ENCODE measurements around the gene TMEM126A.
"Not testable (repeated sequence)": the region's sequence is repeated elsewhere in the genome, so short reads cannot be mapped to it uniquely, and the experiment has no call there.

TMEM126A gene
- 13.5 to 38.9 (median 25.4) reads per million in 18 experiments for total RNA-seq

DNA sequence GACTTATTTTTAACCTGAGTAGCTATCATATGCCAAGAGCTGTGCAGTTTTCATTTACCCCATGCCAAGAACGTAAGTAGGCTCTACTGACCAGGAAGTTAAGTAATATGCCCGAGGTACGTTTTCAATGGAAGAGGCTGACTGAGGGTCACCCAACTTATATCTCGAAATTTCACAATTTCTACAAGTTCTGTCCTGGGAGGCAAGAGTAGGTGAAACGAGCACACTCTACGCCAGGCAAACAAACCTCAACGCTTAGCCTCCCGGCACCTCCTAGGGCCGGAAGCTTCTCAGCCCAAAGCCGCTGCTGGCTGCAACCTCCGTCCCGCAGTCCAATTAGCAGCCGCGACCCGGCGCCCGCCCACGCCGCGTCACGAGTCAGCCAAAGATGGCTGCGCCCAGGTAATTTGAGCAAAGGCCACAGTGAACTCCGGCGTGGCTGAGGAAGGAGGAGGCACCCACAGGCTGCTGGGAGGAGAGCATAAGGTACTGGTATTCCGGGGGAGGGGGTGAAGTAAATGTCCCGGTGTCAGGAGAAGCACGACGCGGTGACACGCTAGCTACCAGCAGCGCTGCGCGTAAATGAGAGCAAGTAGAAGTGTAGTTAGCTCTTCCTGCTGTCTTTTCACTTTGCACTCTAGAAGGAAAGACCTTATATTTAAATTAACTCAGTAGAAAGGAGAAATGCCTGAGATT lies at the start of gene TMEM126A:
Gene TMEM126A (plus strand): TSS at position 364 of the 696 bp plus-strand sequence. CDS start 2,289 bp downstream, outside the sequence.
- DNase-seq = peak; percentile 85 to 91

DNA sequence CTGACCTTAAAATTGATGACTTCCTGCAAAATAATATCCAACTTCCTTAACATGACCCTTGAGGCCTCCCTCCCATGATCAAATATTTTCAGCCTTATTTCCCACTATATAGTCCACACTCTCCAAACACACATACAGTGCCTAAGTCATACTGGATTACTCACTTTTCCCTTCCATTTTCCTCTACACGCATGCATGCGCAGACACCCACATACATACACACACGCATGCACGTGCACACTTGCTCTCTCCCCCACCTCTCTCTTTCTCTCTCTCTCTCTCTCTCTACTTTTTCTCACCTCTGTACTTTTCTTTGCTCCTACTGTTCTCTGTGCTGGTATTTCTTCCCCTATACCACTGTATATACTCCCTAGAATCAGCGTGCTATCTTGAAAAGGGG lies 48.7 kb upstream of the TMEM126A start:
- no peak for DNase-seq

DNA sequence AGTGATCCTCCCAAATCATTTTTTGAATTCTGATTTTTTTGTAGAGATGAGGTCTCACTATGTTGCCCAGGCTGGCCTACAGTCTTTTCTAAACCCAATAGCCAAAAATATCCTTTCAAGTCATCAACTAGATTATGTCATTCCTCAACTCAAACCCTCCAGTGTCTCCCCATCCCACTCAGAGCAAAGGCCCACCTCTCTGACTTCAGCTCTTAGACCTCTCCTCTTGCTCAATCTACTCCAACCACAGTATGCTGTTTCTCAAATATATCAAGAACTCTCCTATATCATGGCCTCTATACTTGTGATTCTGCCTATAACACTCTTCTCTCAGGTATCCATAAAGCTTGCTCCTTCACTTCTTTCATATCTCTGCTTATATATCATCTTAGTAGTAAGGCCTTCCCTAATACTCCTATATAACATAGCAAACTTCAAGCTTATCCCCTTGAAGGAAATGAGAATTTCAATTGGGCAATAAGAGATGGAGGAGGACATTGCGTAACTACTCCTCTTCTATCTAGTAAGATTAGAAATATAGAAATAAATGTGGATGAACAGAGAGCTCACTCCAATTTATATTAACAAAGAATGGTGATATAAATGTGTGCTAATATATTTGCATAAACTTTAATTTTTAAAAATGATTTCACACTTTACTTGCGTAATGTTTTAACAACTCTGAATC lies 45.1 kb upstream of the TMEM126A start:
- peak; percentile 62 to 64 for DNase-seq

DNA sequence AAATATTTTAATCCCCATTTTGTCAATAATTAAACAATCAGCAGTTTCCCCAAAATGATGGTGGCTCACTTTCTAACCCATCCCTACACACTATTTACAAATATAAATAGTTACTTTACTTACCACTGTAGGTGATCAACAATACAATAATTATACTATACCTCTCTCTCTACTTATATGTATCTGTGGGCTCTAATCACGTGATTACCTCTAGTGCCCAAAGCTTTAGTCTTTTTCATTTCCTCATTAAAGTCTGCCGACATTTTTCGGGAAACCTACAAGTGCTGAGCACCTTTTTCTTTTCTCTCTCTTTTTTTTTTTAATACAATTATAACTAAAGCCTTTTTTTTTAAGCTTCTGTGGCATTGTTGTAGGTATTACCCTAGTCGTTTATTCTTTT lies 44.5 kb upstream of the TMEM126A start:
- DNase-seq = no peak

DNA sequence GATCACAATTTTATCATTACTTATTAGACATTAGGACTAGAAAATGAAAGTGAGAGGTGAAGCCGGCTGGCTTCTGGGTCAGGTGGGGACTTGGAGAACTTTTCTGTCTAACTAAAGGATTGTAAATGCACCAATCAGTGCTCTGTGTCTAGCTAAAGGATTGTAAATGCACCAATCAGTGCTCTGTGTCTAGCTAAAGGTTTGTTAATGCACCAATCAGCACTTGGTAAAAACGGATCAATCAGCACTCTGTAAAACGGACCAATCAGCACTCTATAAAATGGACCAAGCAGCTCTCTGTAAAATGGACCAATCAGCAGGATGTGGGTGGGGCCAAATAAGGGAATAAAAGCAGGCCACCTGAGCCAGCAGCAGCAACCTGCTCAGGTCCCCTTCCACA lies 41.5 kb upstream of the TMEM126A start:
- DNase-seq = not testable (repeated sequence)

DNA sequence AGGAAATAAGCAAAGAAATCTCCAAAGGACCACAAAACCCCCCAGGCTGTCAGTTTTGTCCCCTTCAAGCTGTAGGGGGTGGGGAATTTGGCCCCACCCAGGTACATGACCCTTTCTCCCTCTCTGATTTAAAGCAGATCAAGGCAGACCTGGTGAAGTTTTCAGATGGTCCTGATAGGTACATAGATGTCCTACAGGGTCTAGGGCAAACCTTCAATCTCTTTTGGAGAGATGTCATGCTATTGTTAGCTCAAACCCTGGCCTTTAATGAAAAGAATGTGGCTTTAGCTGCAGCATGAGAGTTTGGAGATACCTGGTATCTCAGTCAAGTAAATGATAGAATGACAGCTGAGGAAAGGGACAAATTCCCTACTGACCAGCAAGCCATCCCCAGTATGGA lies 39.1 kb upstream of the TMEM126A start:
- DNase-seq = not testable (repeated sequence)

DNA sequence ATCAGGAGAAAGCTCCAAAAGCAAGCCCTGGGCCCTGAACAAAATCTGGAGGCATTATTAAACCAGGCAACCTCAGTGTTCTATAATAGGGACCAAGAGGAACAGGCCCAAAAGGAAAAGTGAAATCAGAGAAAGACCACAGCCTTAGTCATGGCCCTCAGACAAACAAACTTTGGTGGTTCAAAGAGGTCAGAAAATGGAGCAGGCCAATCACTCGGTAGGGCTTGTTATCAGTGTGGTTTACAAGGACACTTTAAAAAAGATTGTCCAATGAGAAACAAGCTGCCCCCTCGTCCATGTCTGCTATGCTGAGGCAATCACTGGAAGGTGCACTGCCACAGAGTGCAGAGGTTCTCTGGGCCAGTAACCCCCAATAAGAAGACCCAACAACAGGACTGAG lies 38.5 kb upstream of the TMEM126A start:
- not testable (repeated sequence) for DNase-seq

DNA sequence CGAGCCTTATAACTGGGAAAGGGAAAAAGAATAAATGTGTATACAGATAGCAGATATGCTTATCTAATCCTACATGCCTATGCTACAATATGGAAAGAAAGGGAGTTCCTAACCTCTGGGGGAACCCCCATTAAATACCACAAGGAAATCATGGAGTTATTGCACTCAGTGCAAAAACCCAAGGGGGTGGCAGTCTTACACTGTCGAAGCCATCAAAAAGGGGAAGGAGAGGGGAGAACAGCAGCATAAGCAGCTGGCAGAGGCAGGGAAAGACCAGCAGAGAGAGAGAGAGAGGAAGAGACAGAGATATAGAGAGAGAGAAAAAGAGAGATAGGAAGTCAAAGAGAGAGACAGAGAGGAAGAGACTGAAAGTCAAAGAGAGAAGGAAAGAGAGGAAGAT lies 36.1 kb upstream of the TMEM126A start:
- DNase-seq = peak; percentile 20 to 21

DNA sequence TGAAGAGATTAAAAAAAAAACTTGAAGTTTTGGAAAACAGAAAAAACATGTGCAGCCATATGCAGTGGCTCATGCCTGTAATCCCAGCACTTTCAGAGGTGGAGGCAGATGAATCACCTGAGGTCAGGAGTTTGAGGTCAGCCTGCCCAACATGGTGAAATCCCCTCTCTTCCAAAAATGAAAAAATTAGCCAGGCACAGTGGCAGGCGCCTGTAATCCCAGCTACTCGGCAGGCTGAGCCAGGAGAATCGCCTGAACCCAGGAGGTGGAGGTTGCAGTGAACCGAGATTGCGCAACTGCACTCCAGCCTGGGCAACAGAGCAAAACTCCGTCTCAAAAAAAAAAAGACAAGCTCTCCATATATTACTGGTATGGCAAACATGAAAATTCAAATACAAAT lies 28.3 kb upstream of the TMEM126A start:
- no peak for DNase-seq

DNA sequence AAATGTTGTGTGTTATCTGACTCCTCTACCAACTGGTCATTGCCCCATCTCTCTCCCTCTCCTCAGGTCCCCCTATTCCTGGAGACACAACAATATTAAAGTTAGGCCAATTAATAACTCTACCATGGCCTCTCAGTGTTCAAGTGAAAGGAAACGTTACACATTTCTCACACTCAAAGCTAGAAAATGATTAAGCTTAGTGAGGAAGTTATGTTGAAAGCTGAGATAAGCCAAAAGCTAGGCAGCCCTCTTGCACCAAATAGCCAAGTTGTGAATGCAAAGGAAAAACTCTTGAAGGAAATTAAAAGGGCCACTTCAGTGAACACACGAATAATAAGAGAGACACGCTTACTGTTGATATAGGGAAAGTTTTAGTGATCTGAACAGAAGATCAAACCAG lies 27.5 kb upstream of the TMEM126A start:
- DNase-seq = no peak

DNA sequence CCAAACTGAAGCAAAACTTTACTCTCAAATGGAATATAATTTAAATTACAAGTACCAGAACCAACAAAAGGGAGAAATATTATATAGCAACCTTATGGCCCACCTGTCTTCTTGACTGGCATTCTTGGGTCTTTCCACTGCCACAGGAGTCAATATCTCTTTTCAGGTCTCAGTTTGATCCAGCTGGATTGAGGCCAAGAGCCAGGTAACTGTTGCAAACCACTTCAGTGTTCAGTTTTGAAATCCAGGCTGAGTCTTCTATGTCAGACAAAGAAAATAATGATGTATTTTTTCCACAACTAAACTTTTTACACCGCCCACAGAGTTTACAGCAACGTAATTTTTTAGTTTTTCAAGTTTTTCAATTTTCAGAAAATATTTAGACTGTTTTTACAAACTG lies 21.3 kb upstream of the TMEM126A start:
- no peak for DNase-seq

DNA sequence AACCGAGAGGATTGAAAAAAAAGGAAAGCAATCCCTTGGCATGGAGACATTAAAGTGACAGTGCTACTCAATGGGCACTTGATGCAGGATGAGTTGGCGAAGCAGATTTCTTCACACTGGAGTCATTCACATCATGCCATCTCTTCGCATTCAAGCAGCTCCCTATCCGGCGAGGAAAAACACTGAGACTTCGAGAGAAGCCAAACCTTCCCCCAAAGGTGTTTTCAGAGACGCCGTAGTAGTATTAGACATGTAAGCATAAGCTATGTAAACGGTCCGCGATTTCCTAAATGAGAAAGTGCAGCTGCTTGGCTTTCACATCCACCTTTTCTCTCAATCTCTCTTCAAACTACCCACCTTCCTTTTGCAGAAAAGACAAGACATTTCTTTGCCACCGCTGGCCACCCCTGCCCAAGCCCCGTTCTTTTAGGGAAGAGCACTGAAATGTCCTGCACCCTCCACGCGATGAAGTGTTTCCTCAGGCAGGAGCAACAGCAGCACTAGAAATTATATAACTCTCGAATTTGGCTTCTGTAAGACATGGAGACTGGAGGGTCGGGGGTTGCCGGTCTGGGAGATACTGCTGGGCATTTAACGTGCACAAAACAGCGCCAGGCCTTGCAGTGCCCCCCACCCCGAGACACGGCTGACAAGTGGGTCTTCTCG lies 20.3 kb upstream of the TMEM126A start, which contains the start of gene DLG2:
Gene DLG2 (minus strand): TSS at position 13 of the 666 bp plus-strand sequence.
- peak in 1 of 2 donors; percentile 16 for DNase-seq

DNA sequence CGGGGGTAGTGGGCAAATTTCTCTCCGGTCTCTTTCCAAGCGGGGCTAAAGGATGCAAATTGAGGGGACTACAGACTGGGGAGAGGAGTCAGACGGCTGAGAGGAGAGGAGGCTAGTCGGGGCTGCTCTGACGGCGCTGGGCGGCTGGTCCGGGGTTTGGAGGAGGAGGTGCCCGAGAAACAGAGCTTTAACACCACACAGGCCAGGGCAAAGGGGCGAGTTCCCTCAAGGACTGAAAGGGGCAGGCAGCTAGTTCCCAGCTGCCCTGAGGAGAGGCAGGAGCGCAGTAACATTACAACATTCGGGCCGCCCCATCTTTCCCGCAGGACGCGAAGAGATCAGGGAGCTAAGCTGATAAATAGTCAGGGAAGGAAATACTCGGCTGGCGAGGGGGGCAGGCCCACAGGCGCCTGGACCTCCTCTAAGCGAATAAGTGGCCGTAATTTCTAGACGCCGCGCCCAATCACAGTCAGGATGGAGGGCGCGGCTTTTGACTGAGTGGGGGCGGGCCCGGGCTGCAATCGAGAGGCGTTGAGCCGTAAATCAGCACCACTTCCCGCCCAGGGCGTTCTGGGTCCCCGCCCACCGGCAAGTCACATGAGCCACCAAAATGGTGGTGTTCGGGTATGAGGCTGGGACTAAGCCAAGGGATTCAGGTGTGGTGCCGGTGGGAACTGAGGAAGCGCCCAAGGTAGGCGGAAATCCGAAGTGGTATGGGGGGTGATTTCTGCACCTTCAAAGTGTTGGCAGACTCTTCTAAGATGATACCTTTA lies 19.6 kb upstream of the TMEM126A start, which contains the start of gene TMEM126B:
Gene TMEM126B (plus strand): TSS at position 596 of the 773 bp plus-strand sequence. CDS start 15 bp downstream, at position 611.
- peak; percentile 98 for DNase-seq

DNA sequence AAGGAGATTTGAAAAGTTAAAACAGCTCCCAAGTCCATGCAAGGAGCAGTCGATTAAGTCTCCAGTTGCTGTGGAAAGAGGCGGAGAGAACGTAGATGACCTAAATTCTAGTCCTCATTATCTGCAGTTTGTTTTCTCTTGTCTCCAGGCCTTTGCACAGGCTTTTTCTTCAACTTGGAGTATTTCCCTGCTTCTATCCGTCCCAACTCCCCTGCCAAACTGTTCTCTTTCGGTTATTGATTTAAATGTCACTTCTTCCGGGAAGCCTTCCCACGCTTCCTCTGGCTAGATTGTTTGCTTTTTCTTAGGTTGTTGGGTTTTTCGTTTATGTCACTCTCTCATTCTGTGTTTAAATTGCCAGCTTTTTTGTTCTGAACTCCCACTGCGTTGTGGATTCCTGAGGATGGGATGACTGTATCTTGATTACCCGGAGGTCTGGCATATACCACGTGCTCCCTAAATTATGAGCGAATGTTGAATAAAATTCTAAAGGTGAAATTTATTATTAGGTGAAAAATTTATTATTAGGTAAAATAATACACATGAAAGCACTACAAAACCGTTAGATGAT lies 18.9 kb upstream of the TMEM126A start:
- peak; percentile 9 to 18 for DNase-seq

DNA sequence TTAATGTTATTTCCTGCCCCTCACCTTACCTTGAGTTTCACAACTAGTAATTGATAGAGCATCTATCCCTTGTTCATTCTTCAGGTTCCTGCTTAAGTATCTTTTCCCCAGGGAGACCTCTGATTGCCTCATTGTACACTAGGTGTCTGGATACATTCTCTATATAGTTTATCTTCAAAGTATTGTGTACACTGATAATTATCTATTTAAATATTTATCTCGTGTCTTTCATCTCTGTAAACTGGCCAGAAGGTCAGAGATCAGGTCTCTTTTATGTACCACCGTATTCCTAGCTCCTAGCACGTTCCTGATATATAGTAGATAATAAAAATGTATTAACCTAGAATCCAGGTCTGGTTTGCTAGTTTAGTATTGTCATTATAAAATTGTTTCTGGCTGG lies 13.0 kb upstream of the TMEM126A start:
- no peak for DNase-seq

DNA sequence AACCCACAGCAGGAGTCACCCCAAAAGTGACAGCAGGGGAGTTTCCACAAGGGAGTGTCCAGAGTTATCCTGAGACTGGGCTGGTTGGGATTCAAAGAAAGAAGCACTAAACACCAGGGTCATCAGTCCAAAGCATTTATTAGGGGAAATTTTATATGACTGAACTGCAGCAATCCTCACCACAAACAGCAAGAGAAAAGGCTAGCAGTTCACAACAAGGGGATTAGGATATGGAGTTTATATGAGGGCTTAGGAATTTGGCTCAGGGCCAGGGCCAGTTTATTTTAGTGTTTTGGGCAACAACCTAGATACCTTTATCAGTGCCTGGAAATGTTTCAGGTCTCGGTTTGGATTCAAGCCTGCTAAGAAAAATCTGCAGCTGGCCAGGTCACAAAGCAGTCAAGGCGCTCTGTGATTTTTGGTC lies 4.6 kb upstream of the TMEM126A start:
- DNase-seq = no peak

DNA sequence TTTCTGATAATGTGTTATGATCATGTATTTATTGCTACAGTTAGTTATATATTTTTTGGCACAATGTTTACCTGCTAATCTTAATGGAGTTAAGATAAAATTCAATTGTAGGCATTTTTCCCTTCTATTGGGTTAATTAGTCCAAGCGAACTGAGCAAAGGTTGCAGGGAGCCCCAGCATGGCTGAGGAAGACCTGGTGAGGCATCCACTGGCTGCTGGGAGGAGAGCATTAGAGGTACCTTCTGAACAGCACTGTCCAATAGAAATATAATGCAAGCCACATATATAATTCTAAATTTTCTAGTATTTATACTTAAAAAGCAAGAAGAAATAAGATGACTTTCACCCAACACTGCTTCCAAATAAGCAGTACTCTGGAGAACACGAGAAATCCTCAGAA lies 689 bp upstream of the TMEM126A start:
- no peak for DNase-seq

DNA sequence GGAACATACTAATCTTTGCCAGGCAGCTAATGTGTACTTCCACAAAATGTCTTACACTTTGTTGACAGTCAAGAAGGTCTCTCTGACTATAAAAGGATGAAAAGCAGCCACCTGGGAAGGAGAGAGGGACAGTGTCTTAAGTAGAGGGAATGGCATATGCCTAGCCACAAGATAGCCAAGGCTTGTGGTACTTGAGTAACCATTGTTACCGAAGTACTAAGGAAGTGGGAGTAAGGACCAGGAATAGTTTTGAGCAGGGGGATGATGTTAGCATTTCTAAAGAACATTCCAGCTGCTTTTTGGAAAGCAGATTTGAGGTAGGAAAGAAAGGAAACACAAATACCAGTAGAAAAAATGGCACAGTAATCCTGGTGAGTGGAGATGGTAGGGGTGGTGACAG lies 3.4 kb downstream of the TMEM126A start:
- DNase-seq = no peak

DNA sequence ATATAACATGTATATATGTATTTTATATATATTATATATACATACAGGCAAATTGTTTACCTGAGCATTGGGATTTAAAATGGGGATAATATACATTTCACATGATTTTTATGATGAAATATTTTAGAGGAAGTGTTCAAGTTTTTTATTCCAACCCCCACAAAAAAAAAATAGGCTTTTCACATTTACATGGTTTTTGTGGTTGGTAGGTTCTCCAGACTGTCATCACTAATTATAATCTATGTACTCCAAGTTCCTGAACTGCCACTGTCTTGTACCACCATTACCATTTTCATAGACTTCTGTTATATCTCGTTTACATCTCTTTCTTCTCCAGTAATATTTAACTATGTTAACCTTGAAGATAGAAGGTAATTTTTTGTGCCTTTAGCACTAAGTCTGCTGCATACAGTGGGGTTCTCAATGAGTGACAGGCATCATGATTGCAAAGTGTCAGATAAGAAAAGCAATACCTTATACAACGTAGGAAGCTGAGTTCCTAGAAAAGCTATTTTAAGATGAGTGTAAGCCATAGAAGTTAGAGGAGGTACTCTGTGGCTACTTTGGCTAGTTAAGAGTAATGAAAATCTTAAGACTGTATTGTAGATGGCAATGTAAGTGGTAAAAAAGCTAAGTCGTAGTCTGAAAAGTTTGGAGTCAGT lies 5.2 kb downstream of the TMEM126A start:
- peak; percentile 14 to 58 for DNase-seq

DNA sequence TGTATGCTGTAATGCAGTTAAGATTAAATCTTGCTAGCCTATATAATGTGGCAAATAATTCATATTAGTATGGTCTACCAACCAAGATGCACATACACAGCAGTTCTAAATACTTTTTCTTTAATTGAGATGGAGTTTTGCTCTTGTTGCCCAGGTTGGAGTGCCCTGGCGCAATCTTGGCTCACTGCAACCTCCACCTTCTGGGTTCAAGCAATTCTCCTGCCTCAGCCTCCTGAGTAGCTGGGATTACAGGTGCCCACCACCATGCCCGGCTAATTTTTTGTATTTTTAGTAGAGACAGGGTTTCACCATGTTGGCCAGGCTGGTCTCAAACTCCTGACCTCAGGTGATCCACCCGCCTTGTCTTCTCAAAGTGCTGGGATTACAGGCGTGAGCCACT lies 6.6 kb downstream of the TMEM126A start:
- not testable (repeated sequence) for DNase-seq

DNA sequence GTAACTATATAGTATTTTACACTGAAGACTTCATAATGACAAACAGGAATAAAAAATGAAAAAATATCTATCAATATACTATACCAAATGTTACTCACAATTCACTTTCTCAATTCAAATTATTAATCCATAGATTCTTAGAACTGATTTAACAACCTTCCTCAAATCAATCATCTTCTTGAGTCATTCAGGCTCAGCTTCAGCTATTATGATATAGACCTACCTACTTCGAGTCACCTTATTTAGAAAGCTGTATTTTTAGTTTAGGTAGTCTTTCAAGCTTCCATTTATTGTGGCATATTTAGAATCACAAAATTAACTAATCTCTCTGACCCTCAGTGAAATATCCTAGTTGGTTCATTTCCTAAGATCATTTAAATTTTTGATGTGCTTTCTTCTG lies 9.0 kb downstream of the TMEM126A start:
- DNase-seq = no peak

DNA sequence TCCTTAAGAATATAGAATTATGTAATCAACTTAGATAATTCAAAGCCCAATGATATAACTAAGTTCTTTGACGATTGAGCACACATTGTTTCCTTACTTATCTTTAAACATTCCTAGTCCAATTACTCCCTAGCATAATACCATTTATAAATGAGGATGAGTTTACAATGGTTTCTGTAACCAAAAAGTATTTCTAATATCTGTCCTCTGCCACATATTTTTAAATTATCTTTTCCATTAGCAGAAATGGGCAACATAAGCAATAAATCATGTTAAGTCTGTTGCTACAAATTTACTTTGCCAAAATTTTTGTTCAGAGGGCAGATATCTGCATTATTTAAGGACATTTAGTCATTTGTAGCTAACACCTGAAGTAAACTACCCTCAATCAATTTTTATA lies 10.4 kb downstream of the TMEM126A start:
- no peak for DNase-seq

All from inflammatory macrophage (primary cell).